Caco-2 (cell line): Measurements from ENCODE around the gene NEK7. TPM values are rescaled to one million over a fixed set of nuclear protein-coding genes. Genes with fewer than 3 reads are reported as not detected.

Experiments
- BruUV-seq: library from RNA; stranded (reverse); fragments of 400-500 nt; replicated peaks from 2 replicates; lab custom pipeline; 2021; lab: Mats Ljungman, UMichigan
- CTCF ChIA-PET: fragments of 300-600 bp; sonication (Branson Sonifier 250); formaldehyde crosslinking; loops from one replicate; lab custom pipeline; 2022; ENCODE audit warnings: antibody characterized with exemption; lab: Charles Lee
- POLR2A ChIA-PET: fragments of 300-600 bp; sonication (Branson Sonifier 250); formaldehyde crosslinking; loops from one replicate; lab custom pipeline; 2022; ENCODE audit warnings: antibody characterized with exemption; lab: Charles Lee
- DNase-seq, 2 experiments: peaks; one replicate each; pipeline versions ENCODE4 v3.0.0 to v3.0.0-alpha.2; 2020 to 2022
- H3K27me3 ChIP-seq: replicated peaks from 2 replicates; pipeline ENCODE4 v1.6.0; 2011; ENCODE audit warnings: low read length; ENCODE audit not compliant: control insufficient read depth, insufficient read depth
- H3K36me3 ChIP-seq: 2 replicates; pipeline ENCODE4 v1.5.1; 2011; ENCODE audit warnings: low read length; ENCODE audit not compliant: control insufficient read depth, insufficient read depth
- H3K4me1 ChIP-seq: fragments of 250-450 bp; sonication (Bioruptor Pico); 2 replicates; pipeline ENCODE4 v1.5.1; 2020; ENCODE audit warnings: mild to moderate bottlenecking
- H3K4me3 ChIP-seq: 2 replicates; pipeline ENCODE4 v1.5.1; 2011; ENCODE audit warnings: low read depth, mild to moderate bottlenecking, control low read depth, low read length
- H3K9me3 ChIP-seq: fragments of 250-450 bp; sonication (Bioruptor Pico); 2 replicates; pipeline ENCODE4 v1.5.1; 2020; ENCODE audit warnings: mild to moderate bottlenecking, moderate library complexity
- H3K27ac Mint-ChIP-seq: one replicate; pipeline ENCODE4 v1.8.0; 2022; ENCODE audit warnings: mixed read lengths; ENCODE audit not compliant: unreplicated experiment
- H3K27me3 Mint-ChIP-seq: one replicate; pipeline ENCODE4 v1.8.0; 2022; ENCODE audit warnings: mixed read lengths; ENCODE audit not compliant: insufficient read depth, unreplicated experiment
- H3K36me3 Mint-ChIP-seq: one replicate; pipeline ENCODE4 v1.8.0; 2022; ENCODE audit warnings: mild to moderate bottlenecking, mixed read lengths; ENCODE audit not compliant: insufficient read depth, unreplicated experiment
- H3K4me1 Mint-ChIP-seq: one replicate; pipeline ENCODE4 v1.8.0; 2022; ENCODE audit warnings: low read depth, mixed read lengths; ENCODE audit not compliant: unreplicated experiment
- H3K4me3 Mint-ChIP-seq: one replicate; pipeline ENCODE4 v1.8.0; 2022; ENCODE audit warnings: mild to moderate bottlenecking, moderate library complexity, mixed read lengths; ENCODE audit not compliant: unreplicated experiment
- H3K9me3 Mint-ChIP-seq: one replicate; pipeline ENCODE4 v1.8.0; 2022; ENCODE audit warnings: mixed read lengths; ENCODE audit not compliant: unreplicated experiment
- intact Hi-C: fragments of 100-400 bp; cut with micrococcal nuclease; formaldehyde crosslinking; loops from one replicate; pipeline ENCODE4 v1.10.0; 2022; ENCODE audit not compliant: unreplicated experiment
- total RNA-seq: library from RNA; stranded (reverse); gene quantifications from 2 replicates; pipeline ENCODE4 v1.2.3, GENCODE V29; 2022
- TF ChIP-seq, protein P1 (sequence below), 2 experiments: fragments of 200-600 bp in 1 of 2; IDR thresholded peaks; 1 replicate in 1 of 2; 2 replicates in 1 of 2; pipeline versions ENCODE4 v1.5.1 to v1.8.0; 2011 to 2022; ENCODE audit warnings: antibody characterized with exemption in 1 of 2, control low read depth in 1 of 2, inconsistent platforms in 1 of 2, low read depth in 1 of 2, low read length in 1 of 2, mild to moderate bottlenecking in 1 of 2, moderate library complexity in 1 of 2; ENCODE audit not compliant: insufficient read depth in 1 of 2, severe bottlenecking in 1 of 2, unreplicated experiment in 1 of 2

Gene NEK7
- total RNA-seq, 1 experiment from 2014 or later: 56.1 TPM

DNA sequence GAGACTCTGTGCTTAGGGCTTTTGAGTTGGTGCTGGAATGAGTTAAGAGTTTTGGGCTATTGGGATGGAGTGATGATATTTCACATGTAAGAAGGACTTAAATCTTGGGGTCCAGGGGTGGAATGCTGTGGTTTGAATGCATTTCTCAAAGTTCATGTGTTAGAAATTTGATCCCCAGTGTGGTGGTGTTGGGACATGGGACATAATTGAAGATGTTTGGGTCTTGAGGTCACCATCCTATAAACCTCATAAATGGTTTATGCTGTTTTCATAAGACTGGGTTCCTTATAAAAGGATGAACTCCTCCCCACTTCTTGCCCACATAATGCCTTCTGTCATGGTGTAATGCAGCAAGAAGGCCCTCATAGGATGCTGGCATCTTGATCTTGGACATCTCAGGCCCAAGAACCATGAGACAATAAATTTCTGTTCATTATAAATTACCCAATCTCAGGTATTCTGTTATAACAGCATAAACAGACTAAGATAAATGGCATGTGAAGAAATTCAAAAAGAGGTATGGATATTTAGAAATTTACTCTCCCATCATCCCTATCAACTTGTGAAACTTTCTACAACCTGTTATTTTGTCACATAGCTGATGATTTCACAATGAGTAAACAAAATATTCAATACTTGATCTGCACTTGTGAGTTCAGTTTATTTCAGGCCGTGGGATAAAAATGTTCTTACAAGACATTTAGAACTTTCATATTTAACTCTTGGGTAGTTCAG, 48.0 kb upstream of the NEK7 start:
- Histone ChIP-seq H3K36me3 (no peaks in the 10 kb centered on the region), H3K9me3 (0 out of 2 replicates have a peak, but pooled peaks cover 4% of the 10 kb centered on the region), H3K27me3 (no peaks in the 10 kb centered on the region), H3K4me3 (no peak overlapping the region), H3K4me1 (peaks cover 27% of the 10 kb centered on the region)
- BruUV-seq: no TSS peak
- Mint-ChIP-seq H3K4me3 (no peak overlapping the region), H3K27me3 (no peaks in the 10 kb centered on the region), H3K9me3 (peaks cover 7% of the 10 kb centered on the region), H3K4me1 (peaks cover 17% of the 10 kb centered on the region), H3K36me3 (no peaks in the 10 kb centered on the region), H3K27ac (no peak overlapping the region)
- no peak for DNase-seq
- TF ChIP-seq, protein P1, sequence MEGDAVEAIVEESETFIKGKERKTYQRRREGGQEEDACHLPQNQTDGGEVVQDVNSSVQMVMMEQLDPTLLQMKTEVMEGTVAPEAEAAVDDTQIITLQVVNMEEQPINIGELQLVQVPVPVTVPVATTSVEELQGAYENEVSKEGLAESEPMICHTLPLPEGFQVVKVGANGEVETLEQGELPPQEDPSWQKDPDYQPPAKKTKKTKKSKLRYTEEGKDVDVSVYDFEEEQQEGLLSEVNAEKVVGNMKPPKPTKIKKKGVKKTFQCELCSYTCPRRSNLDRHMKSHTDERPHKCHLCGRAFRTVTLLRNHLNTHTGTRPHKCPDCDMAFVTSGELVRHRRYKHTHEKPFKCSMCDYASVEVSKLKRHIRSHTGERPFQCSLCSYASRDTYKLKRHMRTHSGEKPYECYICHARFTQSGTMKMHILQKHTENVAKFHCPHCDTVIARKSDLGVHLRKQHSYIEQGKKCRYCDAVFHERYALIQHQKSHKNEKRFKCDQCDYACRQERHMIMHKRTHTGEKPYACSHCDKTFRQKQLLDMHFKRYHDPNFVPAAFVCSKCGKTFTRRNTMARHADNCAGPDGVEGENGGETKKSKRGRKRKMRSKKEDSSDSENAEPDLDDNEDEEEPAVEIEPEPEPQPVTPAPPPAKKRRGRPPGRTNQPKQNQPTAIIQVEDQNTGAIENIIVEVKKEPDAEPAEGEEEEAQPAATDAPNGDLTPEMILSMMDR (IDR thresholded peaks at IDR 0.05; ENCODE audit: insufficient read depth in 1 of 2, low read depth in 1 of 2, low read length in 1 of 2, severe bottlenecking in 1 of 2, unreplicated experiment in 1 of 2): no peak
- ChIA-PET CTCF (no interaction called here), POLR2A (no interaction called here)
- intact Hi-C loops: no loop called here

DNA sequence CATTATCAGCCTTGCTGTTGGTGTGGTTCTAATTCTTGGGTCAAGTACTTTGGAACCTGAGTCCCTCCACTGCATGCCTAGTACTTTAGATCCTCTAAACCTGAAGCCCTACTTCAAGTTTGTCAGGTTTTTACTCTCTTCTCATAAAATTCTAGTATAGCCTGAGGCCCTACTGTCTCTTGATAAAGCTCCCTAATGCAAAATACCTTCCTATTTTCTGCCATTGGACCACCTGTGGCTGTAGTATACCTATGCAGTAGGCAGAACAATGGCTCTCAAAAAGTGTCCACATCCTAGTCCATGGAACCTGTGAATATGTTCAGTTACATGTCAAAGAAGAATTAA, 47.5 kb upstream of the NEK7 start:
- BruUV-seq: no TSS peak
- Mint-ChIP-seq H3K9me3 (peaks cover 7% of the 10 kb centered on the region), H3K27ac (no peak overlapping the region), H3K4me3 (no peak overlapping the region), H3K4me1 (peaks cover 17% of the 10 kb centered on the region), H3K27me3 (no peaks in the 10 kb centered on the region), H3K36me3 (no peaks in the 10 kb centered on the region)
- no peaks in the 10 kb centered on the region for H3K27me3 ChIP-seq
- POLR2A ChIA-PET: no interaction called here
- intact Hi-C loops: no loop called here
- 0 out of 2 replicates have a peak, but pooled peaks cover 4% of the 10 kb centered on the region for H3K9me3 ChIP-seq
- no peak for DNase-seq
- TF ChIP-seq, protein P1 (IDR thresholded peaks at IDR 0.05; ENCODE audit: insufficient read depth in 1 of 2, low read depth in 1 of 2, low read length in 1 of 2, severe bottlenecking in 1 of 2, unreplicated experiment in 1 of 2): no peak
- no peak overlapping the region for H3K4me3 ChIP-seq
- CTCF ChIA-PET: no interaction called here
- H3K4me1 ChIP-seq: peaks cover 27% of the 10 kb centered on the region
- H3K36me3 ChIP-seq: no peaks in the 10 kb centered on the region

DNA sequence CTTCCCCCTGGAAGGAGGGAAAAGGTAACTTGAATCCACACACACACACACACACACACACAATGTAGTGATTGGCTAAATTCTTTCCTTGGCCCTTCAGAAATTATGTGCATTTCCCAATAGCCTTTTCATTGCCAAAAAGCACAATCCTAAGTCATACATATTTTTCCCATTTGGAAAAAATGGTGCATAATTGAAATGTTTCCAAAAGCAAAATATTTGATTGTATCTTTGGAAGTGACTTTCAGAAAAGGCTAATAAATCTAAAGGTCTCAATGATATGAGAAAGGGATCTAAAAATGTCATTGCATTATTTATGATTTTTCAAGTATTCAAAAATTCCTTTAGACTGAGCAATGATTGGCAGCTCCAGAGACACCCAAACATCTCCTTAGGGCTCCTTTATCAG, 43.5 kb upstream of the NEK7 start:
- no peaks in the 10 kb centered on the region for H3K36me3 Mint-ChIP-seq
- no peaks in the 10 kb centered on the region for H3K9me3 Mint-ChIP-seq
- DNase-seq: no peak
- no peak overlapping the region for H3K27ac Mint-ChIP-seq
- BruUV-seq: no TSS peak
- Histone ChIP-seq H3K36me3 (no peaks in the 10 kb centered on the region), H3K9me3 (no peaks in the 10 kb centered on the region), H3K4me3 (no peak overlapping the region), H3K27me3 (no peaks in the 10 kb centered on the region), H3K4me1 (peaks cover 2% of the 10 kb centered on the region; the same call in 1 of the 2 replicates)
- TF ChIP-seq, protein P1 (IDR thresholded peaks at IDR 0.05; ENCODE audit: insufficient read depth in 1 of 2, low read depth in 1 of 2, low read length in 1 of 2, severe bottlenecking in 1 of 2, unreplicated experiment in 1 of 2): no peak
- CTCF ChIA-PET: no interaction called here
- POLR2A ChIA-PET: no interaction called here
- H3K27me3 Mint-ChIP-seq: no peaks in the 10 kb centered on the region
- H3K4me1 Mint-ChIP-seq: peaks cover 7% of the 10 kb centered on the region
- H3K4me3 Mint-ChIP-seq: no peak overlapping the region
- intact Hi-C loops: no loop called here
